ENCODE measurements around the gene DGKG.

DNA sequence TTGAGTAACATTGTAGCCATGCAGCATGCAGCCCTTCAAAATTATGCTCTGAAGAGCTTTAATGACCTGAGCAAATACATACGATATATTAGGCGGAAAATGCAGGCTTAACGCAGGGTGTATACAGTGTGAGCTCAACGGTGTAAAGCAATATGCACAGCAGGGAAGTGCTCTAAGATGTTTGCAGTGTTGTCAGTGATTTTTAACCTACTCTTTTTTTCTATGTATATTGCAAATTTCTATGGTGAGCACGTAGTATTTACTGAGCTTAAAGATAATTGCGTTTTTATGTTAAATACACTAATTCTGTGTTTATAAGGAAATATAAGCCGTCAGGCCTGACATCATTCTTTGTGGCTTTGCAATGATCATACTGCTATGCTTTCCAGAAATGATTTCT, 42.1 kb downstream of the DGKG start:
- TF ChIP-seq, protein P1, sequence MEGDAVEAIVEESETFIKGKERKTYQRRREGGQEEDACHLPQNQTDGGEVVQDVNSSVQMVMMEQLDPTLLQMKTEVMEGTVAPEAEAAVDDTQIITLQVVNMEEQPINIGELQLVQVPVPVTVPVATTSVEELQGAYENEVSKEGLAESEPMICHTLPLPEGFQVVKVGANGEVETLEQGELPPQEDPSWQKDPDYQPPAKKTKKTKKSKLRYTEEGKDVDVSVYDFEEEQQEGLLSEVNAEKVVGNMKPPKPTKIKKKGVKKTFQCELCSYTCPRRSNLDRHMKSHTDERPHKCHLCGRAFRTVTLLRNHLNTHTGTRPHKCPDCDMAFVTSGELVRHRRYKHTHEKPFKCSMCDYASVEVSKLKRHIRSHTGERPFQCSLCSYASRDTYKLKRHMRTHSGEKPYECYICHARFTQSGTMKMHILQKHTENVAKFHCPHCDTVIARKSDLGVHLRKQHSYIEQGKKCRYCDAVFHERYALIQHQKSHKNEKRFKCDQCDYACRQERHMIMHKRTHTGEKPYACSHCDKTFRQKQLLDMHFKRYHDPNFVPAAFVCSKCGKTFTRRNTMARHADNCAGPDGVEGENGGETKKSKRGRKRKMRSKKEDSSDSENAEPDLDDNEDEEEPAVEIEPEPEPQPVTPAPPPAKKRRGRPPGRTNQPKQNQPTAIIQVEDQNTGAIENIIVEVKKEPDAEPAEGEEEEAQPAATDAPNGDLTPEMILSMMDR (IDR thresholded peaks at IDR 0.05): no peak
- TF ChIP-seq POLR2A (IDR thresholded peaks at IDR 0.05): no peak

Data from testis (tissue), 2 donors.